ENCODE results near the gene OGFR. TPM values are rescaled to one million over a fixed set of nuclear protein-coding genes. Genes with fewer than 3 reads are reported as not detected.

The OGFR gene
- polyA plus RNA-seq, 10 donors = 11.2 to 26.9 (median 16.0) TPM

DNA sequence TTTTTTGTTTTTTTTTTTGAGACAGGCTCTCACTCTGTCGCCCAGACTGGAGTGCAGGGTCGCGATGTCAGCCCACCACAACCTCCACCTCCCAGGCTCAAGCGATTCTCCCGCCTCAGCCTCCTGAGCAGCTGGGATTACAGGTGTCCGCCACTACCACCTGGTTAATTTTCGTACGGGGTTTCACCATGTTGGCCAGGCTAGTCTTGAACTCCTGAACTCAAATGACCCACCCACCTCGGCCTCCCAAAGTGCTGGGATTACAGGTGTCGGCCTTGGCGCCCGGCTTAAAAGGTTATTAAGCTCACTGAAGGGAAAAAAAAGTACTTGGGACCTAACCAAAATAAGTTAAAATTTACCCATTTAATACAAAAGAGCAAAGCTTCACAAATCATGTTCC, 55.1 kb downstream of the OGFR start:
- no peak for DNase-seq

DNA sequence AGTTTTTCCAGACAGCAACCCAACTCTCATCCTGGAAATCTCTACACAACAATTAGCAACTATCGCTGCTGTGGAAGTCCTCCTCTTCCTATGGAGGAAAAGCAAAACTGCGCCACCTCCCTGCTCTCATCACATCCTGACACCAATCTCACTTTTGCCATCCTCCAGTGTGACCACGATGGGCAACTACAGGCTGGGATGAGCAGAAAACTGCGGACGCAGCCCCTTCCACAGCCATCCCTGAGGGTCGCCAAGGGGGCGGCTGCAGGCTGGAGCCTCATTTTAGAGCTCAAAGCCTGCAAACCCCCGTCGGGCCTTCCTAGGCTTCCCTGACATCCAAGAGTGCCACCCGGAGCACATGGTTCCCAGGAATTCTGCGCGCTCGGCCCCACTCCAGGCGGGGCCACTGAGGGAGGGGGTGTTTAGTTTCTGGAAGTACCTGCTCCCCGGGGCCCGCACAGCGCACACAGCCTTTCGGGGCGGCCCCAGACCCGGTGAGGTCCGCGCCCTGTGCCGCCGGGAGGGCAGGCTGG, 55.8 kb downstream of the OGFR start:
- peak in 1 of 3 donors; percentile 64 for DNase-seq

DNA sequence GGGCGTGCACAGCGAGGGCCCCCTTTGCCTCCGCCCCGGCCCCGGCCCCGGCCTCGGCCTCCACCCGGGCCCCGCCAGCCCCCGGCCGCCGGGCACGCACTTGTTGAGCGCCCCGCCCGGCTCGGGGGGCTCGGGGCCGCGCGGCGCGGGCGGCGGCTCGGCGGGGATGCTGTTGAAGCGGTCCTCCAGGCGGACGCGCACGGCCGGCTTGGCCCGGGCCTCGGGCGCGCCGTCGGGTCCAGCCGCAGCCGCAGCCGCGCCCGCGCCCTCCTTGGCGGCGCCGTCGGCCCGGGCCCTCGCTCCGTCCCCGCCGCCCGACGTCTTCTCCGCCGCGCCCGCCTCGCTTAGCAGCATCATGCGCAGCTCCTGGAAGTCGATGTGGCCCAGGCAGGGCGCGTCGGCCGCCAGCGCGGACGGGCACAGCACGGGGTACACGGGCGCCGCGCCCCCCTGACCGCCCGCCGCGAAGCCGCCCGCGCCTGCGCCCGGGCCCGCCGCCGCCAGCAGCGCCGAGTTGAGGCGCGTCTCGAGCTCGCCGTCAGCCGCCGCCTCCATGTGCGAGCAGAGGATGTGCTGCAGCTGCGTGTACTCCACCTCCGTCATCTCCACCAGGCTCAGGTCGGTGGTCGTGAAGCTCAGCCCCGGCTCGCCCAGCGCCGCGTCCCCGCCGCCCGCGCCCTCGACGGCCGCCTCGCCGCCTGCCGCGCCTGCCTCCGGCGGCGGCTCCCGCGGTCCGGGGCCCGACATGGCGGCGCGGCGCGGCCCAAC, 56.5 kb downstream of the OGFR start:
- DNase-seq = peak in 1 of 3 donors; percentile 67

DNA sequence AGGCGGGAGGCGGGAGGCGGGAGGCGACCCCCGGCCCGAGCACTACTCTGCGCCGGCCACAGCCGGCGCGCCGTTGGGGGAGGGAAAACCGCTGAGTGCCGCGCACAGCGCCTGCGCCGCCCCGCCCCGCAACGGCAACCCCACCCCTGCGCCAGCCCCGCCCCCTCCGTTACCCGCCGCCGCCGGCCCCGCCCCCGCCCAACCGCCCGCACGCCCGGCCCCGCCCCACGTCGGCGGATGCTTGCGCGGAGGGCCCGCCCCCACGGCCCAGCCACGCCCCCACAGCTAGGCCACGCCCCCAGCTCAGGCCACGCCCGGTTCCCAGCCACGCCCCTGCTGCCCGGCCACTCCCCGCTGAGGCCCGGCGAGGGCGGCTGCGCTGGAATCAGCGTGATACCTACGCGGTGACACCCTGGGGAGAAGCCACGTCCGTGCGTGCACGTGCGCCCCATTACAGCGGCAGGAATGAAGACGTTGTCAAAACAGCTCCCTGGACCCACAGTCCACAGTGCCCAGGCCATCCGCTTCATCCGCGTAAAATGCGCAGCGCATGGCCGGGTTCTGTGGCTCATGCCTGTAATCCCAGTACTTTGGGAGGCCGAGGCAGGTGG, 57.2 kb downstream of the OGFR start, which contains the start of gene TCFL5:
TSS of gene TCFL5 (minus strand) at position 97 of the 611 bp plus-strand sequence. CDS start 152 bp downstream, outside the sequence.
- DNase-seq = peak; percentile 79 to 90 (median 83)

Other genes with a start within 250 kb of the OGFR start
- 1 to 10 TPM in 1 of 10 donors, under 1 TPM in 9; 0.37 to 1.2 (median 0.65) TPM for gene SLCO4A1, start 162.3 kb upstream of the OGFR start, polyA plus RNA-seq (ENCODE audit: insufficient read length in 10 of 10)
- gene NTSR1, start 96.0 kb upstream of the OGFR start, polyA plus RNA-seq (ENCODE audit: insufficient read length in 10 of 10) = under 1 TPM; 0.07 to 0.25 (median 0.11) TPM
- 10 to 100 TPM in 3 of 10 donors, 1 to 10 TPM in 7; 7.7 to 13.2 (median 9.4) TPM for gene MRGBP, start 8.4 kb upstream of the OGFR start, polyA plus RNA-seq (ENCODE audit: insufficient read length in 10 of 10)
- gene COL9A3, start 12.2 kb downstream of the OGFR start, polyA plus RNA-seq (ENCODE audit: insufficient read length in 10 of 10) = 10 to 100 TPM in 5 of 10 donors, 1 to 10 TPM in 5; 6.2 to 21.9 (median 11.0) TPM
- 10 to 100 TPM in 5 of 10 donors, 1 to 10 TPM in 5; 7.0 to 14.2 (median 9.8) TPM for gene TCFL5, start 57.0 kb downstream of the OGFR start, polyA plus RNA-seq (ENCODE audit: insufficient read length in 10 of 10)
- 10 to 100 TPM; 32.9 to 42.2 (median 35.2) TPM for gene DIDO1, start 121.7 kb downstream of the OGFR start, polyA plus RNA-seq (ENCODE audit: insufficient read length in 10 of 10)
- 10 to 100 TPM; 26.7 to 38.5 (median 30.6) TPM for gene GID8, start 133.3 kb downstream of the OGFR start, polyA plus RNA-seq (ENCODE audit: insufficient read length in 10 of 10)
- 1 to 10 TPM in 6 of 10 donors, under 1 TPM in 4; 0.62 to 2.9 (median 1.1) TPM for gene SLC17A9, start 147.9 kb downstream of the OGFR start, polyA plus RNA-seq (ENCODE audit: insufficient read length in 10 of 10)
- gene BHLHE23, start 202.1 kb downstream of the OGFR start, polyA plus RNA-seq (ENCODE audit: insufficient read length in 10 of 10) = under 1 TPM in 1 of 10 donors, not detected in 9; 0.16 TPM